WTC11 (cell line): Measurements from ENCODE around the gene SPINK7. TPM values are rescaled to one million over a fixed set of nuclear protein-coding genes. Genes with fewer than 3 reads are reported as not detected.
"Not testable (repeated sequence)": the region's sequence is repeated elsewhere in the genome, so short reads cannot be mapped to it uniquely, and the experiment has no call there.

Source experiments
- ATAC-seq: fragments of 200-7000 bp; cut with Tn5 transposase; 2 replicates; pipeline ENCODE4 v1.10.0; 2021; ENCODE audit warnings: mild to moderate bottlenecking, moderate library complexity
- CTCF ChIA-PET: fragments of 300-600 bp; sonication (Branson Sonifier 250); formaldehyde crosslinking; loops from one replicate; lab custom pipeline; 2021; ENCODE audit warnings: antibody characterized with exemption; lab: Charles Lee
- POLR2A ChIA-PET: fragments of 350-600 bp; sonication (Branson Sonifier 250); formaldehyde crosslinking; loops from one replicate; lab custom pipeline; 2021; ENCODE audit warnings: antibody characterized with exemption; lab: Charles Lee
- DNase-seq: peaks from one replicate; pipeline ENCODE4 v3.0.0; 2021; ENCODE audit warnings: low spot score
- H3K27ac Mint-ChIP-seq: 2 replicates; pipeline ENCODE4 v1.8.0; 2021; ENCODE audit warnings: mixed read lengths
- H3K27me3 Mint-ChIP-seq: 2 replicates; pipeline ENCODE4 v1.8.0; 2021; ENCODE audit warnings: low read depth, mild to moderate bottlenecking, moderate library complexity, mixed read lengths
- H3K36me3 Mint-ChIP-seq: 2 replicates; pipeline ENCODE4 v1.8.0; 2021; ENCODE audit warnings: mixed read lengths
- H3K4me1 Mint-ChIP-seq: 2 replicates; pipeline ENCODE4 v1.8.0; 2022; ENCODE audit warnings: mixed read lengths
- H3K4me3 Mint-ChIP-seq: 2 replicates; pipeline ENCODE4 v1.8.0; 2021; ENCODE audit warnings: mild to moderate bottlenecking, moderate library complexity, mixed read lengths
- H3K9me3 Mint-ChIP-seq: 2 replicates; pipeline ENCODE4 v1.8.0; 2021; ENCODE audit warnings: mixed read lengths
- ELF4 ChIP-seq: sonication (generic); formaldehyde crosslinking; IDR thresholded peaks from 2 replicates; pipeline ENCODE4 v1.8.1; 2022; ENCODE audit warnings: low read depth, mild to moderate bottlenecking, moderate library complexity, missing genetic modification reagents
- ETV6 ChIP-seq: sonication (generic); formaldehyde crosslinking; IDR thresholded peaks from 2 replicates; pipeline ENCODE4 v1.8.1; 2022; ENCODE audit warnings: mild to moderate bottlenecking, missing genetic modification reagents
- FOXJ3 ChIP-seq: sonication (generic); formaldehyde crosslinking; IDR thresholded peaks from 2 replicates; pipeline ENCODE4 v1.9.0; 2021; ENCODE audit warnings: missing genetic modification reagents, mild to moderate bottlenecking, borderline replicate concordance
- GRHL2 ChIP-seq: fragments of 250-450 bp; sonication (Bioruptor Pico); IDR thresholded peaks from 2 replicates; pipeline ENCODE4 v1.8.0; 2022; ENCODE audit warnings: mild to moderate bottlenecking, moderate library complexity; ENCODE audit not compliant: insufficient replicate concordance, severe bottlenecking
- OVOL2 ChIP-seq: fragments of 250-450 bp; sonication (Bioruptor Pico); IDR thresholded peaks from 2 replicates; pipeline ENCODE4 v1.9.0; 2021; ENCODE audit warnings: mild to moderate bottlenecking, borderline replicate concordance
- TCF7 ChIP-seq: sonication (generic); formaldehyde crosslinking; IDR thresholded peaks from 2 replicates; pipeline ENCODE4 v1.8.0; 2022; ENCODE audit warnings: mild to moderate bottlenecking, low read depth, missing genetic modification reagents, moderate library complexity
- TEAD4 ChIP-seq: sonication (generic); formaldehyde crosslinking; IDR thresholded peaks from 2 replicates; pipeline ENCODE4 v1.8.0; 2022; ENCODE audit warnings: mild to moderate bottlenecking, missing genetic modification reagents
- ZNF263 ChIP-seq: sonication (generic); formaldehyde crosslinking; IDR thresholded peaks from 2 replicates; pipeline ENCODE4 v1.8.1; 2022; ENCODE audit warnings: low read depth, mild to moderate bottlenecking, moderate library complexity, missing genetic modification reagents
- ZNF317 ChIP-seq: sonication (generic); formaldehyde crosslinking; IDR thresholded peaks from 2 replicates; pipeline ENCODE4 v1.8.1; 2023; ENCODE audit warnings: low read depth, mild to moderate bottlenecking, moderate library complexity, missing genetic modification reagents, borderline replicate concordance
- total RNA-seq: library from RNA; stranded (reverse); gene quantifications from 3 replicates; pipeline ENCODE4 v1.2.3, GENCODE V29; 2021
- TF ChIP-seq, protein P1 (sequence below): sonication (generic); formaldehyde crosslinking; IDR thresholded peaks from 2 replicates; pipeline ENCODE4 v1.8.0; 2022; ENCODE audit warnings: mild to moderate bottlenecking, missing genetic modification reagents
- TF ChIP-seq, protein P2 (sequence below): fragments of 250-450 bp; sonication (Bioruptor Pico); conservative IDR thresholded peaks from 2 replicates; pipeline ENCODE4 v1.9.0; 2021; ENCODE audit warnings: mild to moderate bottlenecking
- TF ChIP-seq, protein P3 (sequence below): sonication (generic); formaldehyde crosslinking; IDR thresholded peaks from 2 replicates; pipeline ENCODE4 v1.8.1; 2022; ENCODE audit warnings: missing genetic modification reagents, borderline replicate concordance
- TF ChIP-seq, protein P4 (sequence below): fragments of 250-450 bp; sonication (Bioruptor Pico); IDR thresholded peaks from 2 replicates; pipeline ENCODE4 v1.9.0; 2021; ENCODE audit warnings: mild to moderate bottlenecking
- TF ChIP-seq, protein P5 (sequence below): sonication (generic); formaldehyde crosslinking; IDR thresholded peaks from 2 replicates; pipeline ENCODE4 v1.8.1; 2023; ENCODE audit warnings: mild to moderate bottlenecking, missing genetic modification reagents, moderate library complexity
- TF ChIP-seq, protein P6 (sequence below): sonication (generic); formaldehyde crosslinking; IDR thresholded peaks from 2 replicates; pipeline ENCODE4 v1.8.1; 2022; ENCODE audit warnings: mild to moderate bottlenecking, moderate library complexity, missing genetic modification reagents
- TF ChIP-seq, protein P7 (sequence below): sonication (generic); formaldehyde crosslinking; IDR thresholded peaks from 2 replicates; pipeline ENCODE4 v1.8.1; 2023; ENCODE audit warnings: mild to moderate bottlenecking, missing genetic modification reagents, borderline replicate concordance

Gene SPINK7
- total RNA-seq, 1 experiment from 2014 or later: not detected

DNA sequence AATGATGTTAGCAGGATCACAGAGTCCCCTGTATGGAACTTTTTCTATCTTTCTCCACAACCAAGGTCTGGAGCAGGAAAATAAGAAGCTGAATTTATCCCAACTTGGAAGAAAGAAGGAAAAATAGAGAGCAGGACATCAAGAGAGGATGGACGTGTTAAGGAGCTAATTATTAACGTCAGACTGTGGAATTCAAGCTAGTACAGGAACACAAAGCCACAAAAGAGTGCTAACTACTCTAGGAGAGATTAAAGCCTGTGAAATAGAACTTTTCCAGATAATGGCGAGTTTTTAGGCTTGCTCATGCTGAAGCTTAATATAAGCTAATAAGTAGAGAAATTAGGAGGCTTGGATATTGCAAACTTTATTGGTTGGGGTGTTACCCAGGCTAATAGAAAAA, 44.3 kb upstream of the SPINK7 start:
- Mint-ChIP-seq H3K9me3 (peaks cover 8% of the 10 kb centered on the region), H3K4me3 (no peak overlapping the region), H3K27me3 (no peaks in the 10 kb centered on the region; the same call in 1 of the 2 replicates), H3K36me3 (no peaks in the 10 kb centered on the region), H3K27ac (no peak overlapping the region), H3K4me1 (no peaks in the 10 kb centered on the region)
- TF ChIP-seq, protein P1, sequence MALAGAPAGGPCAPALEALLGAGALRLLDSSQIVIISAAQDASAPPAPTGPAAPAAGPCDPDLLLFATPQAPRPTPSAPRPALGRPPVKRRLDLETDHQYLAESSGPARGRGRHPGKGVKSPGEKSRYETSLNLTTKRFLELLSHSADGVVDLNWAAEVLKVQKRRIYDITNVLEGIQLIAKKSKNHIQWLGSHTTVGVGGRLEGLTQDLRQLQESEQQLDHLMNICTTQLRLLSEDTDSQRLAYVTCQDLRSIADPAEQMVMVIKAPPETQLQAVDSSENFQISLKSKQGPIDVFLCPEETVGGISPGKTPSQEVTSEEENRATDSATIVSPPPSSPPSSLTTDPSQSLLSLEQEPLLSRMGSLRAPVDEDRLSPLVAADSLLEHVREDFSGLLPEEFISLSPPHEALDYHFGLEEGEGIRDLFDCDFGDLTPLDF (CRISPR knock-in tag): no peak
- no peak for DNase-seq
- ChIA-PET CTCF (interaction anchor here (0.6 kb wide), 1 partner anchor 30 kb away, joined by 3 read pairs; no protein-coding TSS in a partner anchor), POLR2A (interaction anchor here (0.5 kb wide), 1 partner anchor 171 kb away, joined by 4 read pairs; no protein-coding TSS in a partner anchor)
- ATAC-seq: no peak

DNA sequence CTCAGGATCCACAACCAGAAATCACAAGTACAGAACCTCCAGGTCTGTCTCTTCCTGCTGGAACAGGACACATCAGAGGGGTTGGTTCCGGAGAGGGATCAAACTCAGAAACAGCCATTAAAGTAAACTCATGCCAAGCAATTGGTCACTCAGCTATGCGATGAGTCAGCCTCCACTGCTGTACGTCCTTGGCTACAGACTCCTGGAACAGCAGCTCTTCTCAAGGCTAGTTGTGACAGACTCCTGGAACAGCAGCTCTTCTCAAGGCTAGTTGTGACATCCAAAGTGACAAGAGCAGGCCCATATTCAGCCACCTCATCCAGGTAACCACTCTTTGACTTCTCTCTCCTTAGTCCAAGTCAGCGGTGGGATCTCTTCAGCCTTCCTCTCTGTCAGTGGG, 43.7 kb upstream of the SPINK7 start, which contains the start of gene SPINK13:
SPINK13 (plus strand) TSS at position 229 of the 400 bp plus-strand sequence. CDS start 1,279 bp downstream, outside the sequence.
- DNase-seq (no peak), ATAC-seq (no peak)
- CTCF ChIA-PET: no interaction called here

DNA sequence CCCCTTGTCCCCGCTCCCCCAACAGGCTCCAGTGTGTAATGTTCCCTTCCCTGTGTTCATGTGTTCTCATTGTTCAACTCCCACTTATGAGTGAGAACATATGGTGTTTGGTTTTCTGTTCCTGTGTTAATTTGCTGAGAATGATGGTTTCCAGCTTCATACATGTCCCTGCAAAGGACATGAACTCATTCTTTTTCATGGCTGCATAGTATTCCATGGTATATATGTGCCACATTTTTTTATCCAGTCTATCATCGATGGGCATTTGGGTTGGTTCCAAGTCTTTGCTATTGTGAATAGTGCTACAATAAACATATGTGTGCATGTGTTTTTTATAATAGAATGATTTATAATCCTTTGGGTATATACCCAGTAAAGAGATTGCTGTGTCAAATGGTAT, 37.1 kb upstream of the SPINK7 start:
- H3K4me3 Mint-ChIP-seq, CTCF ChIA-PET, H3K27me3 Mint-ChIP-seq, POLR2A ChIA-PET, ATAC-seq, H3K36me3 Mint-ChIP-seq, H3K4me1 Mint-ChIP-seq, DNase-seq, H3K27ac Mint-ChIP-seq: not testable (repeated sequence)
- peaks cover 27% of the 10 kb centered on the region for H3K9me3 Mint-ChIP-seq

More for the DNA sequence above, 43.7 kb upstream of the SPINK7 start, which contains the start of gene SPINK13:
- Mint-ChIP-seq H3K36me3 (no peaks in the 10 kb centered on the region), H3K27me3 (no peaks in the 10 kb centered on the region; the same call in 1 of the 2 replicates), H3K9me3 (peaks cover 8% of the 10 kb centered on the region), H3K4me1 (no peaks in the 10 kb centered on the region), H3K4me3 (no peak within 1 kb of the TSS), H3K27ac (no peak within 1 kb of the TSS)
- POLR2A ChIA-PET: no interaction called here
- TF ChIP-seq ZNF317 (CRISPR knock-in tag) (no peak), TEAD4 (CRISPR knock-in tag) (no peak), ETV6 (CRISPR knock-in tag) (no peak), FOXJ3 (CRISPR knock-in tag) (no peak), OVOL2 (CRISPR knock-in tag) (no peak), ELF4 (CRISPR knock-in tag) (no peak), ZNF263 (CRISPR knock-in tag) (no peak), TCF7 (CRISPR knock-in tag) (no peak), GRHL2 (CRISPR knock-in tag) (no peak)
- TF ChIP-seq, protein P2, sequence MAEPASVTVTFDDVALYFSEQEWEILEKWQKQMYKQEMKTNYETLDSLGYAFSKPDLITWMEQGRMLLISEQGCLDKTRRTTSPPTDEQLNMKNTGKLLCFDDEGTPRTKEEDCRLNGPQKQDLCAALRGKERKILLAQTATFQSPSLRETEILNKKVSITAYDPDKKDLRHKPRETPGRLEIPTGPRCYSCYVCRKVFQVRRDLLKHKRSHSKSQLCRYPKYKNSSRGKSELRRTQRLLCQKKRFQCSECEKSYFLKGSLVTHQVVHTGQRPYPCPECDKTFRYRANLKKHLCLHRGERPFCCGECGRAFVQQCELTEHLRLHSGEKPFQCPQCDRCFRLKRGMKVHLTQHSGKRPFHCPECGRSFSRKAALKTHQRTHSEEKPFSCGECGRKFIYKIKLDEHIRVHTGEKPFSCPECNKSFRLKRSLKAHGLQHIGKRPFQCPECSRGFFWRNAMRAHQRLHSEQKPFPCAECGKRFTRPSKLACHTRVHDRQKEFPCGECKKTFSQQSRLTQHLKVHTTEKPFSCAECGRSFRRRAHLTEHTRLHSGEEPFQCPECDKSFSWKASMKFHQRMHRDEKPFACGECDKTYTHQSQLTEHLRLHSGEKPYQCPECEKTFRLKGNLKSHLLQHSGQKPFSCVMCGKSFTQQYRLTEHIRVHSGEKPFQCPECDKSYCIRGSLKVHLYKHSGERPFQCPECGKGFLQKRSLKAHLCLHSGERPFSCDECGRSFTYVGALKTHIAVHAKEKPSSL (CRISPR knock-in tag): no peak
- TF ChIP-seq, protein P3, sequence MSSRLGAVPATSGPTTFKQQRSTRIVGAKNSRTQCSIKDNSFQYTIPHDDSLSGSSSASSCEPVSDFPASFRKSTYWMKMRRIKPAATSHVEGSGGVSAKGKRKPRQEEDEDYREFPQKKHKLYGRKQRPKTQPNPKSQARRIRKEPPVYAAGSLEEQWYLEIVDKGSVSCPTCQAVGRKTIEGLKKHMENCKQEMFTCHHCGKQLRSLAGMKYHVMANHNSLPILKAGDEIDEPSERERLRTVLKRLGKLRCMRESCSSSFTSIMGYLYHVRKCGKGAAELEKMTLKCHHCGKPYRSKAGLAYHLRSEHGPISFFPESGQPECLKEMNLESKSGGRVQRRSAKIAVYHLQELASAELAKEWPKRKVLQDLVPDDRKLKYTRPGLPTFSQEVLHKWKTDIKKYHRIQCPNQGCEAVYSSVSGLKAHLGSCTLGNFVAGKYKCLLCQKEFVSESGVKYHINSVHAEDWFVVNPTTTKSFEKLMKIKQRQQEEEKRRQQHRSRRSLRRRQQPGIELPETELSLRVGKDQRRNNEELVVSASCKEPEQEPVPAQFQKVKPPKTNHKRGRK (CRISPR knock-in tag): no peak
- TF ChIP-seq, protein P4, sequence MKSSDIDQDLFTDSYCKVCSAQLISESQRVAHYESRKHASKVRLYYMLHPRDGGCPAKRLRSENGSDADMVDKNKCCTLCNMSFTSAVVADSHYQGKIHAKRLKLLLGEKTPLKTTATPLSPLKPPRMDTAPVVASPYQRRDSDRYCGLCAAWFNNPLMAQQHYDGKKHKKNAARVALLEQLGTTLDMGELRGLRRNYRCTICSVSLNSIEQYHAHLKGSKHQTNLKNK (CRISPR knock-in tag): no peak
- TF ChIP-seq, protein P1 (CRISPR knock-in tag): no peak
- TF ChIP-seq, protein P5, sequence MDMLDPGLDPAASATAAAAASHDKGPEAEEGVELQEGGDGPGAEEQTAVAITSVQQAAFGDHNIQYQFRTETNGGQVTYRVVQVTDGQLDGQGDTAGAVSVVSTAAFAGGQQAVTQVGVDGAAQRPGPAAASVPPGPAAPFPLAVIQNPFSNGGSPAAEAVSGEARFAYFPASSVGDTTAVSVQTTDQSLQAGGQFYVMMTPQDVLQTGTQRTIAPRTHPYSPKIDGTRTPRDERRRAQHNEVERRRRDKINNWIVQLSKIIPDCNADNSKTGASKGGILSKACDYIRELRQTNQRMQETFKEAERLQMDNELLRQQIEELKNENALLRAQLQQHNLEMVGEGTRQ (CRISPR knock-in tag): no peak
- TF ChIP-seq, protein P6, sequence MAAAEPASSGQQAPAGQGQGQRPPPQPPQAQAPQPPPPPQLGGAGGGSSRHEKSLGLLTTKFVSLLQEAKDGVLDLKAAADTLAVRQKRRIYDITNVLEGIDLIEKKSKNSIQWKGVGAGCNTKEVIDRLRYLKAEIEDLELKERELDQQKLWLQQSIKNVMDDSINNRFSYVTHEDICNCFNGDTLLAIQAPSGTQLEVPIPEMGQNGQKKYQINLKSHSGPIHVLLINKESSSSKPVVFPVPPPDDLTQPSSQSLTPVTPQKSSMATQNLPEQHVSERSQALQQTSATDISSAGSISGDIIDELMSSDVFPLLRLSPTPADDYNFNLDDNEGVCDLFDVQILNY (CRISPR knock-in tag): no peak
- TF ChIP-seq, protein P7, sequence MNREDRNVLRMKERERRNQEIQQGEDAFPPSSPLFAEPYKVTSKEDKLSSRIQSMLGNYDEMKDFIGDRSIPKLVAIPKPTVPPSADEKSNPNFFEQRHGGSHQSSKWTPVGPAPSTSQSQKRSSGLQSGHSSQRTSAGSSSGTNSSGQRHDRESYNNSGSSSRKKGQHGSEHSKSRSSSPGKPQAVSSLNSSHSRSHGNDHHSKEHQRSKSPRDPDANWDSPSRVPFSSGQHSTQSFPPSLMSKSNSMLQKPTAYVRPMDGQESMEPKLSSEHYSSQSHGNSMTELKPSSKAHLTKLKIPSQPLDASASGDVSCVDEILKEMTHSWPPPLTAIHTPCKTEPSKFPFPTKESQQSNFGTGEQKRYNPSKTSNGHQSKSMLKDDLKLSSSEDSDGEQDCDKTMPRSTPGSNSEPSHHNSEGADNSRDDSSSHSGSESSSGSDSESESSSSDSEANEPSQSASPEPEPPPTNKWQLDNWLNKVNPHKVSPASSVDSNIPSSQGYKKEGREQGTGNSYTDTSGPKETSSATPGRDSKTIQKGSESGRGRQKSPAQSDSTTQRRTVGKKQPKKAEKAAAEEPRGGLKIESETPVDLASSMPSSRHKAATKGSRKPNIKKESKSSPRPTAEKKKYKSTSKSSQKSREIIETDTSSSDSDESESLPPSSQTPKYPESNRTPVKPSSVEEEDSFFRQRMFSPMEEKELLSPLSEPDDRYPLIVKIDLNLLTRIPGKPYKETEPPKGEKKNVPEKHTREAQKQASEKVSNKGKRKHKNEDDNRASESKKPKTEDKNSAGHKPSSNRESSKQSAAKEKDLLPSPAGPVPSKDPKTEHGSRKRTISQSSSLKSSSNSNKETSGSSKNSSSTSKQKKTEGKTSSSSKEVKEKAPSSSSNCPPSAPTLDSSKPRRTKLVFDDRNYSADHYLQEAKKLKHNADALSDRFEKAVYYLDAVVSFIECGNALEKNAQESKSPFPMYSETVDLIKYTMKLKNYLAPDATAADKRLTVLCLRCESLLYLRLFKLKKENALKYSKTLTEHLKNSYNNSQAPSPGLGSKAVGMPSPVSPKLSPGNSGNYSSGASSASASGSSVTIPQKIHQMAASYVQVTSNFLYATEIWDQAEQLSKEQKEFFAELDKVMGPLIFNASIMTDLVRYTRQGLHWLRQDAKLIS (CRISPR knock-in tag): no peak
